Right lobe of liver (tissue), 6 donors: ENCODE data around the gene CIITA. TPM values are rescaled to one million over a fixed set of nuclear protein-coding genes. Genes with fewer than 3 reads are reported as not detected.
A peak's percentile ranks its signal among the peaks of the same experiment; 100 is the strongest.

Experiments
- ATAC-seq, 4 donors: fragments of 200-7000 bp; cut with Tn5 transposase; one replicate each; pipeline ENCODE4 v1.9.1; 2020; ENCODE audit warnings: mild to moderate bottlenecking in 4 of 4, moderate library complexity in 4 of 4
- DNase-seq, 3 donors: peaks; one replicate each; pipeline ENCODE4 v3.0.0-alpha.2; 2020
- H3K27ac ChIP-seq, 3 donors: fragments of 200-600 bp; one replicate each; pipeline ENCODE4 v1.8.0; 2022
- H3K27me3 ChIP-seq, 2 donors: fragments of 200-600 bp; one replicate each; pipeline ENCODE4 v1.8.0; 2022
- H3K36me3 ChIP-seq, 4 donors: fragments of 200-600 bp; sonication (generic) in 1 of 4; one replicate each; pipeline versions ENCODE4 v1.5.1 to v1.8.0; 2017 to 2022; ENCODE audit warnings: control low read depth in 1 of 4
- H3K4me1 ChIP-seq, 4 donors: fragments of 200-600 bp; sonication (generic) in 1 of 4; one replicate each; pipeline versions ENCODE4 v1.5.1 to v1.8.0; 2017 to 2022; ENCODE audit warnings: control low read depth in 1 of 4
- H3K4me3 ChIP-seq, 3 donors: fragments of 200-600 bp; one replicate each; pipeline ENCODE4 v1.8.0; 2022
- H3K9me3 ChIP-seq, 4 donors: fragments of 200-600 bp; sonication (generic) in 1 of 4; one replicate each; pipeline versions ENCODE4 v1.5.1 to v1.8.0; 2017 to 2022; ENCODE audit warnings: control low read depth in 1 of 4
- POLR2A ChIP-seq: fragments of 450-650 bp; IDR thresholded peaks from one replicate; pipeline ENCODE4 v1.6.1; 2017; ENCODE audit warnings: antibody characterized with exemption, mild to moderate bottlenecking
- WGBS: methylation state at CpG from one replicate; pipeline ENCODE4 v1.1.6; 2018; ENCODE audit warnings: low coverage, low lambda C conversion rate; ENCODE audit not compliant: insufficient coverage; ENCODE audit errors: missing lambda C conversion rate; 5-methylcytosine and 5-hydroxymethylcytosine counted together
- intact Hi-C, 2 donors: fragments of 100-400 bp; cut with DNase I; formaldehyde crosslinking; loops; one replicate each; pipeline versions ENCODE4 v1.11.2 to v1.14.1; 2022
- total RNA-seq, 6 experiments: library from RNA; depleted of rRNA in 2 of 6; stranded (reverse); fragments of >200 nt in 2 of 6; fragmentation: NEBNext Ultra II Directional in 3 of 6; extraction: Animal tissue kit (Norgen Biotek cat#: 25700) in 3 of 6; gene quantifications; one replicate each; pipeline versions ENCODE4 v1.1.0 to v1.2.4, GENCODE V29; 2016 to 2023
- TF ChIP-seq, protein P1 (sequence below), 4 donors: fragments of 200-600 bp in 3 of 4; fragments of 450-650 bp in 1 of 4; IDR thresholded peaks; one replicate each; pipeline versions ENCODE4 v1.5.1 to v1.8.0; 2016 to 2022; ENCODE audit warnings: antibody characterized with exemption in 4 of 4, mild to moderate bottlenecking in 2 of 4
- donor health status: DM: no; HTN: yes; CAD: no.
- donor health status: DM: no; HTN: no; CAD: no.
- donor health status: DM: no; HTN: no; CAD: no.
- donor health status: DM: no; HTN: yes; CAD: no.
- donor health status: DM: no; HTN: yes; CAD: no.

CIITA gene
- total RNA-seq, 6 experiments from 2014 or later: 0.95 to 6.4 (median 3.3) TPM

DNA sequence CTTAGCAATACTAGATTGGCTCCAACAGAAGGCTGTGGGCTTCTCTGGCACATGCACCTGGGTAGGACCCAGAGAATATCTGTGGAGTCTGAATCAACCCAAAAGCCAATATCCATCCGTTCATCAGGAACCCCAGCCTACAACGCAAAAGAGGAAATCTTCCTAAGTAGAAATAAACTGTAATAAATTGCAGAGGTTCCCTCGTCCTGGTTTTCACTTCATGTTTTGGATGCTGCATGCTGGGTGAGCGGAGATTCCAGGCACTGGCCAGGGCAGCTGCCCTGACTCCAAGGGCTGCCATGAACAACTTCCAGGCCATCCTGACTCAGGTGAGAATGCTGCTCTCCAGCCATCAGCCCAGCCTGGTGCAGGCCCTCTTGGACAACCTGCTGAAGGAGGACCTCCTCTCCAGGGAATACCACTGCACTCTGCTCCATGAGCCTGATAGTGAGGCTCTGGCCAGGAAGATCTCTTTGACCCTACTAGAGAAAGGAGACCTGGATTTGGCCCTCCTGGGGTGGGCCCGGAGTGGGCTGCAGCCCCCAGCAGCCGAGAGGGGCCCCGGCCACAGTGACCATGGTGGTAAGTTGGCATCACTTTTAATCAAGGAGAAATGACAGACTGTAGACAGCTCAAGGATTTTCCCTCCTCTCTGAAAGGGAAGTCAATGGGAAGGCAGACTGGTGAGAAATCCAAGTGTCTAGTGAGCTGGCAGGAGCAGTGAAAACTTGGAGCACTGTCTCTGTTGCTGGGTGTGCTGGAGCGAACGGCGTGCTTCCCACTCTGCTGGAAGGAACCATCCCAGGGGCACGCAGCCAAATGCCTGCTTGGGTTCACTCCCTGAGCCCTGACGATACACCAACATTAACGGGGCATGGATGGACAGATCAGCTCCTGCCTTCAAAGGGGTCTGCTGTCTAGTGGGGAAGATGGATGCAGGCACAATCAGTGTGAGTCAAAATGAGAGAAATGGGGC is 10.7 kb upstream of the CIITA start:
- Histone ChIP-seq H3K36me3 (no peaks in the 10 kb centered on the region), H3K4me1 (peaks cover 0 to 6% (median 0%) of the 10 kb centered on the region in 4 donors), H3K27ac (no peak overlapping the region), H3K4me3 (no peak overlapping the region), H3K9me3 (no peaks in the 10 kb centered on the region), H3K27me3 (no peaks in the 10 kb centered on the region)
- 37% methylated on average over 5 of the region's 13 CpGs for WGBS
- TF ChIP-seq POLR2A: no peak
- TF ChIP-seq, protein P1, sequence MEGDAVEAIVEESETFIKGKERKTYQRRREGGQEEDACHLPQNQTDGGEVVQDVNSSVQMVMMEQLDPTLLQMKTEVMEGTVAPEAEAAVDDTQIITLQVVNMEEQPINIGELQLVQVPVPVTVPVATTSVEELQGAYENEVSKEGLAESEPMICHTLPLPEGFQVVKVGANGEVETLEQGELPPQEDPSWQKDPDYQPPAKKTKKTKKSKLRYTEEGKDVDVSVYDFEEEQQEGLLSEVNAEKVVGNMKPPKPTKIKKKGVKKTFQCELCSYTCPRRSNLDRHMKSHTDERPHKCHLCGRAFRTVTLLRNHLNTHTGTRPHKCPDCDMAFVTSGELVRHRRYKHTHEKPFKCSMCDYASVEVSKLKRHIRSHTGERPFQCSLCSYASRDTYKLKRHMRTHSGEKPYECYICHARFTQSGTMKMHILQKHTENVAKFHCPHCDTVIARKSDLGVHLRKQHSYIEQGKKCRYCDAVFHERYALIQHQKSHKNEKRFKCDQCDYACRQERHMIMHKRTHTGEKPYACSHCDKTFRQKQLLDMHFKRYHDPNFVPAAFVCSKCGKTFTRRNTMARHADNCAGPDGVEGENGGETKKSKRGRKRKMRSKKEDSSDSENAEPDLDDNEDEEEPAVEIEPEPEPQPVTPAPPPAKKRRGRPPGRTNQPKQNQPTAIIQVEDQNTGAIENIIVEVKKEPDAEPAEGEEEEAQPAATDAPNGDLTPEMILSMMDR (IDR thresholded peaks at IDR 0.05): no peak
- peak in 1 of 4 donors; percentile 11 for ATAC-seq
- DNase-seq: peak in 1 of 3 donors; percentile 44
- intact Hi-C loops: no loop called here

GRCh38 chr16:10867199-10867598 is 9.8 kb upstream of the CIITA start:
- no peak overlapping the region for H3K27ac ChIP-seq
- intact Hi-C loops: no loop called here
- 74% methylated on average over 5 of the region's 6 CpGs for WGBS
- H3K4me3 ChIP-seq: no peak overlapping the region
- peaks cover 0 to 6% (median 0%) of the 10 kb centered on the region in 4 donors for H3K4me1 ChIP-seq
- no peak for TF ChIP-seq POLR2A
- TF ChIP-seq, protein P1 (IDR thresholded peaks at IDR 0.05): no peak
- no peaks in the 10 kb centered on the region for H3K27me3 ChIP-seq
- ATAC-seq (no peak), DNase-seq (peak in 1 of 3 donors; percentile 10)
- no peaks in the 10 kb centered on the region for H3K36me3 ChIP-seq
- no peaks in the 10 kb centered on the region for H3K9me3 ChIP-seq

DNA sequence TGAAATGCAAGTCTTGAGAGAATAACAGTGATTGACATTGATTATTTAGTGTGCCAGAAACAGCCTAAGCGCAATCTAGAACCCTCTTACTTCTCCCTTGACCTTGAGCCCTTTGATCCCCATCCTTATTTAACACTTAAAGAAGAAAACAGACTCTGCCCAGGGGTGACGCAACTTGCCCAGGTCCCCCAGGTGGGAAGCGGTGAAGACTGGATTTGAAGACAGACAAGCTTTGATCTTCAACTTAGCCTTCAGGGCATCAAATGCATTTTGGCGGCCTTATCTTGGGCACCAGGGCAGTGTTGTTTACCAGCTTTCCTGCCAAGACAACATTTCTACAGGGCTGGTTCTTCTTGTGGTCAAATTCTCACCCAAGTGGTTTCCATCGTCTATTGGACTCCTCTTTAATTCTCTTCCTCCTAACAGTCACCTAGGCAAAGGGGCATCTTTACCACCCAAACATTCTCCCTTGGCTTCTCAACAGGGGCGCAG is 8.9 kb upstream of the CIITA start:
- DNase-seq: no peak

DNA sequence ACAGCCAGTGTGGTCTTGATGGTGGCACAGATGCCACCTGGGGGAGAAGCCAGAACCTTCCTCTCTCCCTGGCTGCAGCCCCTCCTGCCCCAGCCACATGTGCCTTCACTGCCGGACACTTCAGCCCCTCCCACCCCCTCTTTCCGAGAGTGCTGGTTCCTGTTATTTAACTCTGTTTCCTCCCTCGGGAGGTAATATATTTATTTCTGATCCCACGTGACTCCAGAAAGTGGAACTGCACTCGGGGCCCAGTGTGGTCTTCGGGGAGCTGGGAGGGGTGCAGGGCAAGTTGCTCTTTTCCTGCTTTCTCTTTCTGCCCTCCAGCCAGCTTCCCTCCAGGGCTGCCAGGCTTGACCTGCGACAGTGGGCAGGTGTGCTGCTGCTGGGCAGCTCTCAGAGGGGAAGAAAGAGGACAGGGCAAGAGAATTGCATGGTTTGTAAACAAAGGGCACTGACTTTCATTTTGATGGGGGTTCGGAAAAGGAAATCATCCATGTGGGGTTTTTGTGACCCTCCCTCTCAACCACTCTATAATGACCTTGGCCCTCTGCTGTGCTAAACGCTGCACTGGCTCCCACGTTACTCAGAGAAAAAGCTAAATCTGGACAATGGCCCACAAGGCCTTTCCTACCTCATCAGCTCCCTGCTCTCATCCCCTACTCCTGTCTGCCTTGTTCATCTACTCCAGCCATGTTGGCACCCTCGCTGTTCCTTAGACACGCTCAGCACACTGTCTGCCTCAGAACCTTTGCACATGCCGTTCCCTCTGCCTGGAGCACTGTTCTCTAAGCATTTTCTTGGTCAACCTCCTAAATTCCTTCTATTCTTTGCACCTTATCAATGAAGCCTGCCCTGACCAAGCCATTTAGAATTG is 8.2 kb upstream of the CIITA start:
- Histone ChIP-seq H3K27ac (no peak overlapping the region), H3K27me3 (no peaks in the 10 kb centered on the region), H3K4me3 (no peak overlapping the region), H3K36me3 (no peaks in the 10 kb centered on the region), H3K9me3 (no peaks in the 10 kb centered on the region), H3K4me1 (no peaks in the 10 kb centered on the region)
- intact Hi-C loops: no loop called here
- peak in 2 of 3 donors; percentile 49 to 62 for DNase-seq
- TF ChIP-seq, protein P1 (IDR thresholded peaks at IDR 0.05): no peak
- TF ChIP-seq POLR2A: peak; percentile 38
- ATAC-seq: peak; percentile 59 to 65 (median 62)
- 27% methylated on average over 11 of the region's 13 CpGs for WGBS

More for the DNA sequence above, 8.9 kb upstream of the CIITA start:
- H3K4me3 ChIP-seq: no peak overlapping the region
- TF ChIP-seq, protein P1 (IDR thresholded peaks at IDR 0.05): no peak
- peaks cover 0 to under 1% (median 0%) of the 10 kb centered on the region in 4 donors for H3K4me1 ChIP-seq
- no peak overlapping the region for H3K27ac ChIP-seq
- no peaks in the 10 kb centered on the region for H3K36me3 ChIP-seq
- 53% methylated on average over 4 of the region's 6 CpGs for WGBS
- no peak for ATAC-seq
- no peaks in the 10 kb centered on the region for H3K9me3 ChIP-seq
- intact Hi-C loops: no loop called here
- H3K27me3 ChIP-seq: no peaks in the 10 kb centered on the region
